GM23338 (cell line): ENCODE measurements around the gene MLKL. TPM values are rescaled to one million over a fixed set of nuclear protein-coding genes. Genes with fewer than 3 reads are reported as not detected.

Experiments used
- ATAC-seq: fragments of 200-7000 bp; cut with Tn5 transposase; 3 replicates; pipeline ENCODE4 v1.9.1; 2020
- DNase-seq: peaks from one replicate; pipeline ENCODE4 v3.0.0-alpha.2; 2015; ENCODE audit warnings: low spot score
- H2AFZ ChIP-seq: fragments of 200-600 bp; sonication (generic); 2 replicates; pipeline ENCODE4 v1.8.0; 2016; ENCODE audit warnings: antibody characterized with exemption, mild to moderate bottlenecking, moderate library complexity
- H3F3A ChIP-seq: fragments of 200-600 bp; sonication (generic); replicated peaks from 2 replicates; pipeline ENCODE4 v1.8.0; 2017; ENCODE audit warnings: antibody characterized with exemption, mixed run types, low read depth
- H3K27ac ChIP-seq: fragments of 200-600 bp; sonication (generic); 2 replicates; pipeline ENCODE4 v1.6.1; 2016; ENCODE audit warnings: low read depth
- H3K27me3 ChIP-seq: fragments of 200-600 bp; sonication (generic); 2 replicates; pipeline ENCODE4 v1.8.0; 2016; ENCODE audit warnings: mild to moderate bottlenecking, mixed run types, moderate library complexity; ENCODE audit not compliant: insufficient read depth
- H3K36me3 ChIP-seq: fragments of 200-600 bp; sonication (generic); 2 replicates; pipeline ENCODE4 v1.8.0; 2016; ENCODE audit warnings: mild to moderate bottlenecking; ENCODE audit not compliant: insufficient read depth
- H3K4me1 ChIP-seq: fragments of 200-600 bp; sonication (generic); 2 replicates; pipeline ENCODE4 v1.8.0; 2016; ENCODE audit warnings: mild to moderate bottlenecking, moderate library complexity; ENCODE audit not compliant: insufficient read depth
- H3K4me2 ChIP-seq: fragments of 200-600 bp; sonication (generic); 2 replicates; pipeline ENCODE4 v1.7.1; 2017; ENCODE audit warnings: mixed run types
- H3K4me3 ChIP-seq: fragments of 200-600 bp; sonication (generic); 2 replicates; pipeline ENCODE4 v1.6.1; 2016; ENCODE audit warnings: mixed run types
- H3K79me2 ChIP-seq: fragments of 200-600 bp; sonication (generic); replicated peaks from 2 replicates; pipeline ENCODE4 v1.8.0; 2017; ENCODE audit warnings: mild to moderate bottlenecking; ENCODE audit not compliant: insufficient read depth
- H3K9me2 ChIP-seq: fragments of 200-600 bp; sonication (generic); 2 replicates; pipeline ENCODE4 v1.8.0; 2017; ENCODE audit not compliant: insufficient read depth
- H4K20me1 ChIP-seq: fragments of 200-600 bp; sonication (generic); replicated peaks from 2 replicates; pipeline ENCODE4 v1.8.0; 2017; ENCODE audit warnings: mild to moderate bottlenecking; ENCODE audit not compliant: insufficient read depth
- H3K27ac Mint-ChIP-seq: 2 replicates; pipeline ENCODE4 v1.8.0; 2020; ENCODE audit warnings: inconsistent platforms, mild to moderate bottlenecking, moderate library complexity, mixed read lengths
- H3K27me3 Mint-ChIP-seq: 3 replicates; pipeline ENCODE4 v1.8.0; 2022; ENCODE audit warnings: low read depth, mild to moderate bottlenecking, moderate library complexity, mixed read lengths, inconsistent platforms; ENCODE audit not compliant: insufficient read depth, poor library complexity
- H3K36me3 Mint-ChIP-seq: 3 replicates; pipeline ENCODE4 v1.8.0; 2021; ENCODE audit warnings: low read depth, mild to moderate bottlenecking, inconsistent platforms, moderate library complexity, mixed read lengths
- H3K4me1 Mint-ChIP-seq: 3 replicates; pipeline ENCODE4 v1.8.0; 2020; ENCODE audit warnings: mild to moderate bottlenecking, inconsistent platforms, mixed read lengths
- H3K4me3 Mint-ChIP-seq: 3 replicates; pipeline ENCODE4 v1.8.0; 2021; ENCODE audit warnings: moderate library complexity, mild to moderate bottlenecking, inconsistent platforms, mixed read lengths
- H3K9me3 Mint-ChIP-seq: 3 replicates; pipeline ENCODE4 v1.8.0; 2020; ENCODE audit warnings: moderate library complexity, mild to moderate bottlenecking, inconsistent platforms, mixed read lengths
- EZH2phosphoT487 ChIP-seq: fragments of 200-600 bp; sonication (generic); IDR thresholded peaks from one replicate; pipeline ENCODE4 v1.8.1; 2018; ENCODE audit warnings: antibody characterized with exemption; ENCODE audit not compliant: unreplicated experiment
- ZNF114 ChIP-seq: fragments of 250-450 bp; sonication (Bioruptor Pico); IDR thresholded peaks from 2 replicates; pipeline ENCODE4 v1.5.0; 2020; ENCODE audit warnings: mild to moderate bottlenecking, moderate library complexity
- polyA plus RNA-seq: library from polyadenylated mRNA; unstranded; fragments of >200 nt; fragmentation: Nextera tagmentation; extraction: Ambion mirVana; gene quantifications from 2 replicates; pipeline ENCODE4 v1.2.1, GENCODE V29; 2016
- total RNA-seq: library from RNA; depleted of rRNA; stranded (reverse); fragments of >200 nt; shearing (Covaris generic); gene quantifications from 2 replicates; pipeline ENCODE4 v1.2.3, GENCODE V29; 2014
- TF ChIP-seq, protein P1 (sequence below): IDR thresholded peaks from one replicate; pipeline ENCODE4 v1.6.1; 2018; ENCODE audit warnings: antibody characterized with exemption; ENCODE audit not compliant: unreplicated experiment
- TF ChIP-seq, protein P2 (sequence below): fragments of 250-450 bp; sonication (Bioruptor Pico); IDR thresholded peaks from 2 replicates; pipeline ENCODE4 v1.5.0; 2020; ENCODE audit warnings: mild to moderate bottlenecking, moderate library complexity

Gene MLKL
- total and polyA plus RNA-seq, 2 experiments from 2014 or later = 5.1 to 9.7 TPM

DNA sequence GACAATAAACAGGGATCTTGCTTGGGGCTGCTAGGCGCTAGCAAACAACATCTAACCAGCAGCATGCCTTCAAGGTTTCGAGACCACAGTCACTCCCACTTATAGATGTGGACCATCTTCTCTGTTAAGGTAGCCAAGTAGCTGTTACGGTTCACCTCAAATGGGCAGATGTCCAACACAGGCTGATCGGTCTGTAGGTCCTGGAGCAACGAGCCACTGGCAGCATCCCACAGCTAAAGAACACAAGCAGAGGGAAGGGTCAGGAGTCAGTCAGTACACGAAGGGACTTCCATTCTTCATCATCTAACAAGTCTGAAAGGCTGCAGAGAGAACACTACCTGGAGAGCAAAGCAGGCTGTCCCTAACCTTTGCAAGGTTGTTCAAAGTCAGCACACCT lies 76.8 kb downstream of the MLKL start:
- Histone ChIP-seq H3F3A (peaks cover 14% of the 10 kb centered on the region), H3K36me3 (peaks cover 68% of the 10 kb centered on the region), H3K27ac (no peak overlapping the region), H3K27me3 (no peaks in the 10 kb centered on the region), H3K79me2 (peaks cover 5% of the 10 kb centered on the region; the same call in 1 of the 2 replicates), H3K9me2 (no peaks in the 10 kb centered on the region), H3K4me1 (peaks cover 10% of the 10 kb centered on the region), H2AFZ (no peak overlapping the region), H4K20me1 (peaks cover 50% of the 10 kb centered on the region), H3K4me2 (no peak overlapping the region), H3K4me3 (no peak overlapping the region)
- Mint-ChIP-seq H3K27me3 (peaks cover 3% of the 10 kb centered on the region), H3K4me1 (peaks cover 16% of the 10 kb centered on the region; the same call in 2 of the 3 replicates), H3K9me3 (no peaks in the 10 kb centered on the region), H3K36me3 (peaks cover 88% of the 10 kb centered on the region), H3K27ac (no peak overlapping the region), H3K4me3 (no peak overlapping the region)
- DNase-seq (no peak), ATAC-seq (no peak)
- peak; percentile 26 for TF ChIP-seq EZH2phosphoT487
- TF ChIP-seq, protein P1, sequence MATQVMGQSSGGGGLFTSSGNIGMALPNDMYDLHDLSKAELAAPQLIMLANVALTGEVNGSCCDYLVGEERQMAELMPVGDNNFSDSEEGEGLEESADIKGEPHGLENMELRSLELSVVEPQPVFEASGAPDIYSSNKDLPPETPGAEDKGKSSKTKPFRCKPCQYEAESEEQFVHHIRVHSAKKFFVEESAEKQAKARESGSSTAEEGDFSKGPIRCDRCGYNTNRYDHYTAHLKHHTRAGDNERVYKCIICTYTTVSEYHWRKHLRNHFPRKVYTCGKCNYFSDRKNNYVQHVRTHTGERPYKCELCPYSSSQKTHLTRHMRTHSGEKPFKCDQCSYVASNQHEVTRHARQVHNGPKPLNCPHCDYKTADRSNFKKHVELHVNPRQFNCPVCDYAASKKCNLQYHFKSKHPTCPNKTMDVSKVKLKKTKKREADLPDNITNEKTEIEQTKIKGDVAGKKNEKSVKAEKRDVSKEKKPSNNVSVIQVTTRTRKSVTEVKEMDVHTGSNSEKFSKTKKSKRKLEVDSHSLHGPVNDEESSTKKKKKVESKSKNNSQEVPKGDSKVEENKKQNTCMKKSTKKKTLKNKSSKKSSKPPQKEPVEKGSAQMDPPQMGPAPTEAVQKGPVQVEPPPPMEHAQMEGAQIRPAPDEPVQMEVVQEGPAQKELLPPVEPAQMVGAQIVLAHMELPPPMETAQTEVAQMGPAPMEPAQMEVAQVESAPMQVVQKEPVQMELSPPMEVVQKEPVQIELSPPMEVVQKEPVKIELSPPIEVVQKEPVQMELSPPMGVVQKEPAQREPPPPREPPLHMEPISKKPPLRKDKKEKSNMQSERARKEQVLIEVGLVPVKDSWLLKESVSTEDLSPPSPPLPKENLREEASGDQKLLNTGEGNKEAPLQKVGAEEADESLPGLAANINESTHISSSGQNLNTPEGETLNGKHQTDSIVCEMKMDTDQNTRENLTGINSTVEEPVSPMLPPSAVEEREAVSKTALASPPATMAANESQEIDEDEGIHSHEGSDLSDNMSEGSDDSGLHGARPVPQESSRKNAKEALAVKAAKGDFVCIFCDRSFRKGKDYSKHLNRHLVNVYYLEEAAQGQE = no peak

DNA sequence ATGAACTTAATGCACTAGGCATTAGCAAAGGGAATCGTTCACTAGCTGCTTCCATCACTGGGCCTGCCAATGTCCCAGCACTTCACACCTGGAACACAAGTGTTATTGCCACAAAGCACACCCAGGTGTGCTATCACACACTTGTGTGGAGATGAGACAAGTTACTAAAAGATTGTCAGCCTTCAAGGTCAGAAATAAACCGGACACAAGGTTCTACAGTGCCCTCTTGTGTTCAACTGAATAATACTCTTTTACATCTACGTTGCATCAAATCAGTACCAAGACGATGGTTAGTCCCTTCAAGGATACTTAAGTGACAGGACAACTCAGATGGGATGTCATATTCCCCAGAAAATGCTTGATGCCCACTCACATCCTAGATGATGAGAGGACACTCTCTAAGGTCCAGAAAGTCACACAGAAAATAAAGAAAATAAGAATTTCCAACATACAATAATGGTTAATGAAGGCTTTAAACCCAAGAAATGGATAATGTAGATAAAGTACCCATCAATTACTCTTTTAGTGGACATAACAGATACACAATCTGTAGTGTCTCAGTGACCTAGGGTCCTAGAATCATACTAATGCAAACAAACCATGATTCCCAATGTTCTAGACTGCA lies 77.3 kb downstream of the MLKL start:
- no peak overlapping the region for H3K4me3 ChIP-seq
- DNase-seq = peak; percentile 71
- H3K36me3 ChIP-seq = peaks cover 63% of the 10 kb centered on the region
- H3K4me3 Mint-ChIP-seq = no peak overlapping the region
- H3K4me1 Mint-ChIP-seq = peaks cover 16% of the 10 kb centered on the region; the same call in 2 of the 3 replicates
- peak overlapping the region; percentile 57; the same call in 1 of the 2 replicates for H3K27ac Mint-ChIP-seq
- peaks cover 5% of the 10 kb centered on the region; the same call in 1 of the 2 replicates for H3K79me2 ChIP-seq
- peaks cover 45% of the 10 kb centered on the region for H4K20me1 ChIP-seq
- H2AFZ ChIP-seq = no peak overlapping the region
- peaks cover 3% of the 10 kb centered on the region for H3K27me3 Mint-ChIP-seq
- peak; percentile 54 for ATAC-seq
- no peak overlapping the region for H3K27ac ChIP-seq
- H3F3A ChIP-seq = peaks cover 14% of the 10 kb centered on the region
- H3K9me2 ChIP-seq = no peaks in the 10 kb centered on the region
- H3K27me3 ChIP-seq = no peaks in the 10 kb centered on the region
- no peaks in the 10 kb centered on the region for H3K9me3 Mint-ChIP-seq
- no peak overlapping the region for H3K4me2 ChIP-seq
- peaks cover 10% of the 10 kb centered on the region for H3K4me1 ChIP-seq
- H3K36me3 Mint-ChIP-seq = peaks cover 82% of the 10 kb centered on the region
- TF ChIP-seq, protein P1 = no peak
- TF ChIP-seq, protein P2, sequence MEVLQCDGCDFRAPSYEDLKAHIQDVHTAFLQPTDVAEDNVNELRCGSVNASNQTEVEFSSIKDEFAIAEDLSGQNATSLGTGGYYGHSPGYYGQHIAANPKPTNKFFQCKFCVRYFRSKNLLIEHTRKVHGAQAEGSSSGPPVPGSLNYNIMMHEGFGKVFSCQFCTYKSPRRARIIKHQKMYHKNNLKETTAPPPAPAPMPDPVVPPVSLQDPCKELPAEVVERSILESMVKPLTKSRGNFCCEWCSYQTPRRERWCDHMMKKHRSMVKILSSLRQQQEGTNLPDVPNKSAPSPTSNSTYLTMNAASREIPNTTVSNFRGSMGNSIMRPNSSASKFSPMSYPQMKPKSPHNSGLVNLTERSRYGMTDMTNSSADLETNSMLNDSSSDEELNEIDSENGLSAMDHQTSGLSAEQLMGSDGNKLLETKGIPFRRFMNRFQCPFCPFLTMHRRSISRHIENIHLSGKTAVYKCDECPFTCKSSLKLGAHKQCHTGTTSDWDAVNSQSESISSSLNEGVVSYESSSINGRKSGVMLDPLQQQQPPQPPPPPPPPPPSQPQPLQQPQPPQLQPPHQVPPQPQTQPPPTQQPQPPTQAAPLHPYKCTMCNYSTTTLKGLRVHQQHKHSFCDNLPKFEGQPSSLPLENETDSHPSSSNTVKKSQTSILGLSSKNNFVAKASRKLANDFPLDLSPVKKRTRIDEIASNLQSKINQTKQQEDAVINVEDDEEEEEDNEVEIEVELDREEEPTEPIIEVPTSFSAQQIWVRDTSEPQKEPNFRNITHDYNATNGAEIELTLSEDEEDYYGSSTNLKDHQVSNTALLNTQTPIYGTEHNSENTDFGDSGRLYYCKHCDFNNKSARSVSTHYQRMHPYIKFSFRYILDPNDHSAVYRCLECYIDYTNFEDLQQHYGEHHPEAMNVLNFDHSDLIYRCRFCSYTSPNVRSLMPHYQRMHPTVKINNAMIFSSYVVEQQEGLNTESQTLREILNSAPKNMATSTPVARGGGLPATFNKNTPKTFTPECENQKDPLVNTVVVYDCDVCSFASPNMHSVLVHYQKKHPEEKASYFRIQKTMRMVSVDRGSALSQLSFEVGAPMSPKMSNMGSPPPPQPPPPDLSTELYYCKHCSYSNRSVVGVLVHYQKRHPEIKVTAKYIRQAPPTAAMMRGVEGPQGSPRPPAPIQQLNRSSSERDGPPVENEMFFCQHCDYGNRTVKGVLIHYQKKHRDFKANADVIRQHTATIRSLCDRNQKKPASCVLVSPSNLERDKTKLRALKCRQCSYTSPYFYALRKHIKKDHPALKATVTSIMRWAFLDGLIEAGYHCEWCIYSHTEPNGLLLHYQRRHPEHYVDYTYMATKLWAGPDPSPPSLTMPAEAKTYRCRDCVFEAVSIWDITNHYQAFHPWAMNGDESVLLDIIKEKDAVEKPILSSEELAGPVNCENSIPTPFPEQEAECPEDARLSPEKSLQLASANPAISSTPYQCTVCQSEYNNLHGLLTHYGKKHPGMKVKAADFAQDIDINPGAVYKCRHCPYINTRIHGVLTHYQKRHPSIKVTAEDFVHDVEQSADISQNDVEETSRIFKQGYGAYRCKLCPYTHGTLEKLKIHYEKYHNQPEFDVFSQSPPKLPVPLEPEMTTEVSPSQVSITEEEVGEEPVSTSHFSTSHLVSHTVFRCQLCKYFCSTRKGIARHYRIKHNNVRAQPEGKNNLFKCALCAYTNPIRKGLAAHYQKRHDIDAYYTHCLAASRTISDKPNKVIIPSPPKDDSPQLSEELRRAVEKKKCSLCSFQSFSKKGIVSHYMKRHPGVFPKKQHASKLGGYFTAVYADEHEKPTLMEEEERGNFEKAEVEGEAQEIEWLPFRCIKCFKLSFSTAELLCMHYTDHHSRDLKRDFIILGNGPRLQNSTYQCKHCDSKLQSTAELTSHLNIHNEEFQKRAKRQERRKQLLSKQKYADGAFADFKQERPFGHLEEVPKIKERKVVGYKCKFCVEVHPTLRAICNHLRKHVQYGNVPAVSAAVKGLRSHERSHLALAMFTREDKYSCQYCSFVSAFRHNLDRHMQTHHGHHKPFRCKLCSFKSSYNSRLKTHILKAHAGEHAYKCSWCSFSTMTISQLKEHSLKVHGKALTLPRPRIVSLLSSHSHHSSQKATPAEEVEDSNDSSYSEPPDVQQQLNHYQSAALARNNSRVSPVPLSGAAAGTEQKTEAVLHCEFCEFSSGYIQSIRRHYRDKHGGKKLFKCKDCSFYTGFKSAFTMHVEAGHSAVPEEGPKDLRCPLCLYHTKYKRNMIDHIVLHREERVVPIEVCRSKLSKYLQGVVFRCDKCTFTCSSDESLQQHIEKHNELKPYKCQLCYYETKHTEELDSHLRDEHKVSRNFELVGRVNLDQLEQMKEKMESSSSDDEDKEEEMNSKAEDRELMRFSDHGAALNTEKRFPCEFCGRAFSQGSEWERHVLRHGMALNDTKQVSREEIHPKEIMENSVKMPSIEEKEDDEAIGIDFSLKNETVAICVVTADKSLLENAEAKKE = no peak
- TF ChIP-seq ZNF114 (CRISPR knock-in tag) = no peak
